Activated CD4-positive, CD25-positive, alpha-beta regulatory T cell treated with anti-CD3 and anti-CD28 coated beads, Interleukin-2, amount 50 U/mL, for 16 hours (primary cell): ENCODE data around the gene OPN1SW.

Experiments used
- DNase-seq: peaks from one replicate; pipeline ENCODE4 v3.0.0-alpha.2; 2020; ENCODE audit warnings: low read depth, low spot score

OPN1SW gene

GRCh38 chr7:128733278-128733645 is 42.3 kb downstream of the OPN1SW start:
- no peak for DNase-seq

- no peak for DNase-seq
Measured at GRCh38 chr7:128732521-128733277, 42.9 kb downstream of the OPN1SW start.

GRCh38 chr7:128731184-128731583 is 44.4 kb downstream of the OPN1SW start:
- DNase-seq, result no peak

- no peak for DNase-seq
Measured at GRCh38 chr7:128729494-128729893, 46.1 kb downstream of the OPN1SW start.

- DNase-seq, result no peak
Measured at GRCh38 chr7:128728598-128728997, 47.0 kb downstream of the OPN1SW start.

GRCh38 chr7:128727239-128727638 is 48.4 kb downstream of the OPN1SW start:
- DNase-seq, result no peak

- DNase-seq, result no peak
Measured at GRCh38 chr7:128726737-128727072, 48.9 kb downstream of the OPN1SW start.

- DNase-seq, result no peak
Measured at GRCh38 chr7:128726059-128726736, 49.4 kb downstream of the OPN1SW start.

- DNase-seq, result no peak
Measured at GRCh38 chr7:128725531-128725930, 50.1 kb downstream of the OPN1SW start.

GRCh38 chr7:128724743-128725142 is 50.9 kb downstream of the OPN1SW start:
- DNase-seq, result no peak
